ENCODE results near the gene ARHGAP5.
"Not testable (repeated sequence)": the region's sequence is repeated elsewhere in the genome, so short reads cannot be mapped to it uniquely, and the experiment has no call there.

Gene ARHGAP5

GRCh38 chr14:32126899-32127730, 50.0 kb downstream of the ARHGAP5 start:
- DNase-seq: not testable (repeated sequence)

- not testable (repeated sequence) for DNase-seq
Measured at GRCh38 chr14:32127731-32128654, 50.9 kb downstream of the ARHGAP5 start.

- DNase-seq: no peak
Measured at GRCh38 chr14:32128703-32129102, 51.6 kb downstream of the ARHGAP5 start.

- no peak for DNase-seq
Measured at GRCh38 chr14:32129124-32129523, 52.0 kb downstream of the ARHGAP5 start.

- not testable (repeated sequence) for DNase-seq
Measured at GRCh38 chr14:32131689-32132088, 54.6 kb downstream of the ARHGAP5 start.

- DNase-seq: no peak
Measured at GRCh38 chr14:32134448-32135097, 57.5 kb downstream of the ARHGAP5 start.

GRCh38 chr14:32136027-32136825, 59.1 kb downstream of the ARHGAP5 start:
- no peak for DNase-seq

GRCh38 chr14:32137313-32137712, 60.2 kb downstream of the ARHGAP5 start:
- no peak for DNase-seq

GRCh38 chr14:32137892-32138291, 60.8 kb downstream of the ARHGAP5 start:
- no peak for DNase-seq

GRCh38 chr14:32142341-32142740, 65.2 kb downstream of the ARHGAP5 start:
- DNase-seq: no peak

- no peak for DNase-seq
Measured at GRCh38 chr14:32142754-32143437, 65.8 kb downstream of the ARHGAP5 start.

GRCh38 chr14:32150392-32150791, 73.3 kb downstream of the ARHGAP5 start:
- no peak for DNase-seq

- no peak for DNase-seq
Measured at GRCh38 chr14:32166029-32166428, 88.9 kb downstream of the ARHGAP5 start.

GRCh38 chr14:32166924-32167323, 89.8 kb downstream of the ARHGAP5 start:
- no peak for DNase-seq

GRCh38 chr14:32167907-32168306, 90.8 kb downstream of the ARHGAP5 start:
- DNase-seq: no peak

GRCh38 chr14:32169191-32169590, 92.1 kb downstream of the ARHGAP5 start:
- no peak for DNase-seq

GRCh38 chr14:32171469-32171868, 94.4 kb downstream of the ARHGAP5 start:
- DNase-seq: no peak

- DNase-seq: no peak
Measured at GRCh38 chr14:32183151-32184058, 106.3 kb downstream of the ARHGAP5 start.

- DNase-seq: no peak
Measured at GRCh38 chr14:32185097-32185496, 108.0 kb downstream of the ARHGAP5 start.

GRCh38 chr14:32186248-32186647, 109.1 kb downstream of the ARHGAP5 start:
- no peak for DNase-seq

GRCh38 chr14:32189811-32190210, 112.7 kb downstream of the ARHGAP5 start:
- no peak for DNase-seq
